Epithelial cell of prostate (primary cell): ENCODE measurements around the gene NMU.
"Not testable (repeated sequence)": the region's sequence is repeated elsewhere in the genome, so short reads cannot be mapped to it uniquely, and the experiment has no call there.

Experiments used
- DNase-seq: peaks from one replicate; pipeline ENCODE4 v3.0.0-alpha.2; 2011; ENCODE audit warnings: low read depth, low spot score
- H3K27ac ChIP-seq: fragments of 450-650 bp; 2 replicates; pipeline ENCODE4 v1.5.1; 2017; ENCODE audit warnings: mild to moderate bottlenecking

Gene NMU

GRCh38 chr4:55635741-55636655 lies at the start of gene NMU:
Gene NMU, minus strand, starts transcription at chr4:55636298. Its CDS starts 106 bp downstream, at chr4:55636192.
- H3K27ac ChIP-seq = no peak within 1 kb of the TSS
- no peak for DNase-seq

- no peak overlapping the region for H3K27ac ChIP-seq
- DNase-seq = no peak
Measured at GRCh38 chr4:55684276-55684675, 48.2 kb upstream of the NMU start.

GRCh38 chr4:55682797-55683196 lies 46.7 kb upstream of the NMU start:
- H3K27ac ChIP-seq, DNase-seq: not testable (repeated sequence)

GRCh38 chr4:55682295-55682694 lies 46.2 kb upstream of the NMU start:
- no peak for DNase-seq
- no peak overlapping the region for H3K27ac ChIP-seq

- DNase-seq = no peak
- H3K27ac ChIP-seq = no peak overlapping the region
Measured at GRCh38 chr4:55681430-55681829, 45.3 kb upstream of the NMU start.

GRCh38 chr4:55675196-55675793 lies 39.2 kb upstream of the NMU start:
- DNase-seq = no peak
- H3K27ac ChIP-seq = no peak overlapping the region

GRCh38 chr4:55673424-55673823 lies 37.3 kb upstream of the NMU start:
- no peak overlapping the region for H3K27ac ChIP-seq

GRCh38 chr4:55671667-55672066 lies 35.6 kb upstream of the NMU start:
- no peak overlapping the region for H3K27ac ChIP-seq
- no peak for DNase-seq

More at GRCh38 chr4:55673424-55673823, 37.3 kb upstream of the NMU start:
- DNase-seq = no peak

GRCh38 chr4:55670695-55671094 lies 34.6 kb upstream of the NMU start:
- no peak for DNase-seq
- H3K27ac ChIP-seq = no peak overlapping the region

- no peak for DNase-seq
- H3K27ac ChIP-seq = no peak overlapping the region
Measured at GRCh38 chr4:55668449-55668848, 32.4 kb upstream of the NMU start.

GRCh38 chr4:55666535-55666934 lies 30.4 kb upstream of the NMU start:
- no peak overlapping the region for H3K27ac ChIP-seq
- DNase-seq = no peak

- DNase-seq = no peak
Measured at GRCh38 chr4:55663145-55663544, 27.0 kb upstream of the NMU start.

GRCh38 chr4:55661398-55662056 lies 25.4 kb upstream of the NMU start:
- no peak for DNase-seq
- H3K27ac ChIP-seq = no peak overlapping the region

More at GRCh38 chr4:55663145-55663544, 27.0 kb upstream of the NMU start:
- no peak overlapping the region for H3K27ac ChIP-seq

- no peak overlapping the region for H3K27ac ChIP-seq
- no peak for DNase-seq
Measured at GRCh38 chr4:55658657-55659056, 22.6 kb upstream of the NMU start.

GRCh38 chr4:55654131-55654530 lies 18.0 kb upstream of the NMU start:
- DNase-seq = no peak
- H3K27ac ChIP-seq = no peak overlapping the region

GRCh38 chr4:55650483-55650882 lies 14.4 kb upstream of the NMU start:
- no peak for DNase-seq
- H3K27ac ChIP-seq = no peak overlapping the region

- no peak overlapping the region for H3K27ac ChIP-seq
Measured at GRCh38 chr4:55637272-55637820, 1.2 kb upstream of the NMU start.

GRCh38 chr4:55636656-55636999 lies 530 bp upstream of the NMU start:
- no peak for DNase-seq
- no peak overlapping the region for H3K27ac ChIP-seq

More at GRCh38 chr4:55637272-55637820, 1.2 kb upstream of the NMU start:
- DNase-seq = no peak

GRCh38 chr4:55635282-55635681 lies 816 bp downstream of the NMU start:
- H3K27ac ChIP-seq = no peak overlapping the region
- DNase-seq = no peak

GRCh38 chr4:55634417-55635128 lies 1.5 kb downstream of the NMU start:
- no peak for DNase-seq
- no peak overlapping the region for H3K27ac ChIP-seq
